GM12873 (cell line): ENCODE data around the gene PLPP3.

Source experiments
- CTCF ChIP-seq: IDR thresholded peaks from 2 replicates; pipeline ENCODE4 v1.5.1; 2012; ENCODE audit warnings: low read depth, mild to moderate bottlenecking, moderate library complexity, low read length, control low read depth; ENCODE audit not compliant: insufficient read depth; ENCODE audit errors: missing control alignments

Gene PLPP3

GRCh38 chr1:56502700-56503245 is 76.6 kb downstream of the PLPP3 start:
- TF ChIP-seq CTCF, result no peak

GRCh38 chr1:56501888-56502287 is 77.5 kb downstream of the PLPP3 start:
- TF ChIP-seq CTCF, result no peak

- TF ChIP-seq CTCF, result no peak
These were observed 77.9 kb downstream of the PLPP3 start for GRCh38 chr1:56501426-56501825.

- TF ChIP-seq CTCF, result no peak
These were observed 82.3 kb downstream of the PLPP3 start for GRCh38 chr1:56496821-56497772.

DNA sequence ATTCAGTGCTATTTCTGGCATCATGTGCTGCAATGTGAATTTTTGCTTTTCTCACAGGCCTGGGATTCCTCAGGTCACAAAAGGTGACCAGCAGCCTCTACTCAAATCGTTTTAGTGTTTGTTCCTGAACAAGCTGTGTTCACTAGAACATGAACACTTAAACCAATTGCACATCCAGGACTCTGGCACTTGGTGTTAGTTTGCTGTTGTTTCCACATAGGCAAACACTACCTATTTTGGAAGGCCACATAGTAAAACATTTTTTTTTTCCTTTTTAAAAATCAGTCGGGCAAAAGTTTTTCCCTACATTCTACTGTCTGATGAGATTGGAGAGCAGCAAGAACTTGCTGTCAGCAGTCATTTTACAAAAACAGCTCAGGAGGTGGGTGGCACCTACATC is 83.2 kb downstream of the PLPP3 start:
- TF ChIP-seq CTCF, result no peak

- no peak for TF ChIP-seq CTCF
These were observed 83.8 kb downstream of the PLPP3 start for GRCh38 chr1:56495538-56495937.

GRCh38 chr1:56494306-56494705 is 85.1 kb downstream of the PLPP3 start:
- TF ChIP-seq CTCF, result no peak
